DMS 273 treated with DMSO at 0.1 percent for 48 hours (cell line): ENCODE results near the gene LRFN5.
"Not testable (repeated sequence)": the region's sequence is repeated elsewhere in the genome, so short reads cannot be mapped to it uniquely, and the experiment has no call there.

Experiments
- DNase-seq: peaks from one replicate; lab custom pipeline; 2025; lab: John Stamatoyannopoulos, UW

LRFN5 gene

DNA sequence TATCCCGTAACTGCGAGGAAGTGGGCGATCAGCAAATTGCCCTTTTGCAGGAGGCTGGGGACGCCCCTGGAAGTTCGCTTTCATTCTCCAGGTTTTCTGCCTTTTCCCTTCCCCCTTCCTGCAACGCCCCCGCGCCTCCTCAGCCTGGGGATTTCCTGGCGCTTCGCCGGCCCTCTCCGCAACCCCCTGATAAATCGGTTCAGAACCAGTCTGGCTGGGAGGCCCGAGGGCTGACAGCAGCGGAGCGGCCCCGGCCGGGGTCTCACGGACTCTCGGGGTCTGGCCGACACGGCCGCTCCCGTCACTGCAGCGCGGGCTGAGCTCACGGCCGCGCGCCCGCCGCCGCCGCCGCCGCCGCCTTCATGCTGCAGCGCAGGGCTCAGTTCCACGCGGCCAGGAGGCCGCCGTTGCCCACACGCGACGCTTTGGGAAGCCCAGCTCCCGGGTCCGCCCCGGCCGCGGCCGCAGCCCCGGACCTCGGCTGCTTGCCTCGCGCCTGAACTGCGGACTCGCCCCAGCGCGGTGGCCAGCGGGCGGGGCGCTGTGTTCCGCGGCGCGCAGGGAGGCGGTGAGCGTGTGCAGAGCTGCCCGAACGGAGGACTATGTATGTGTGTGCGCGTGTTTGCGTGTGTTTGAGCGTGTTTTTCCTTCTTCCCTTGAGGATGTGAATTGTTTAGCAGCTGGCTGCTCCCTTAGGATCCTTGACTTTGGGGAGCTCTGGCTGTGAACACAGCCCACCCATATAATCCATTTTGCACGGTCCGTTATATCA is at the start of gene LRFN5:
Gene LRFN5, plus strand, starts transcription at position 345 of the 772 bp plus-strand sequence.
- DNase-seq, result peak; percentile 42

DNA sequence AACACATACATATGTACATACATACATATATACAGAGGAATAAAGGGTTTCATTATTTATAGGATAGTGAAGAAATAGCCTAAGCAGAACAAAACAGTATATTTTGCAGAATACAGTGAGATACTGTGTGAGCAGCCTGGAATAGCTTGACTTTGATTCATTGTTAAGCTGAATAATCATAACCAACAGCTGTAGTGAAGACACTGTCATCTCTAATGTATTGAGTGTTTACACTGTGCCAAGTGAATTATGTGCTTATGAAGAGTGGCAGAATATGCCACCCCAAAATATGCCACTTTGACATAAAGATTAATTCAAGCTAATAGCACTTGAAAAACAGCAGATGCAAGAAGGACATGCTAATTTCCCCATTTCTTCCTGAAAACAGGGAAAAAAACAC is 48.2 kb upstream of the LRFN5 start:
- no peak for DNase-seq

DNA sequence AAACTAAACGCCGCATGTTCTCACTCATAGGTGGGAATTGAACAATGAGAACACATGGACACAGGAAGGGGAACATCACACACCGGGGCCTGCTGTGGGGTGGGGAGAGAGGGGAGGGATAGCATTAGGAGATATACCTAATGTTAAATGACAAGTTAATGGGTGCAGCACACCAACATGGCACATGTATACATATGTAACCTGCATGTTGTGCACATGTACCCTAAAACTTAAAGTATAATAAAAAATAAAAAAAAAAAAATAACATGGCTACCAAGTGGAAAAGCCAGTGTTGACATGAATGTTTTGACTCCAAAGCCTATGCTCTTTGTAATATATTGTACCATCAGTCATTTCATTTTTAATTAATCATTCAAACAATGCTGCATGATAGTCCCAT is 39.8 kb upstream of the LRFN5 start:
- not testable (repeated sequence) for DNase-seq

DNA sequence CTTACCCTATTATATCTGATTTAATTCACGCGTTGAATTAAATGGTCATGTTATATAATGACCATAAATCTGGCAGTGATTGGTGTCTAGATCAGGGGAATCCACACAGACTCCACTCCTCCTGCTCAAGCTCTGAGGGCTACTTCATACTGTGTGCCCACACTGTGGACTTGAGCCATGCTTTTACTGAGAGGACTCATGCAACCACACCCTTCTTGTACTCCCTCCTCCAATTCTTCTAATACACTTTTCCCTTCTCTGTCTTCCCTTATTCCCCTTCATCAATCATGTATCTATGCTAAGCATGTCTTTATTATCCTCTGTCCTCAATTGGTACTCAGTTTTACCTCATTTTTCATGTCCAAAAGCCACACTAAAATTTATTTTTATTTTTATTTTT is 37.7 kb upstream of the LRFN5 start:
- no peak for DNase-seq

DNA sequence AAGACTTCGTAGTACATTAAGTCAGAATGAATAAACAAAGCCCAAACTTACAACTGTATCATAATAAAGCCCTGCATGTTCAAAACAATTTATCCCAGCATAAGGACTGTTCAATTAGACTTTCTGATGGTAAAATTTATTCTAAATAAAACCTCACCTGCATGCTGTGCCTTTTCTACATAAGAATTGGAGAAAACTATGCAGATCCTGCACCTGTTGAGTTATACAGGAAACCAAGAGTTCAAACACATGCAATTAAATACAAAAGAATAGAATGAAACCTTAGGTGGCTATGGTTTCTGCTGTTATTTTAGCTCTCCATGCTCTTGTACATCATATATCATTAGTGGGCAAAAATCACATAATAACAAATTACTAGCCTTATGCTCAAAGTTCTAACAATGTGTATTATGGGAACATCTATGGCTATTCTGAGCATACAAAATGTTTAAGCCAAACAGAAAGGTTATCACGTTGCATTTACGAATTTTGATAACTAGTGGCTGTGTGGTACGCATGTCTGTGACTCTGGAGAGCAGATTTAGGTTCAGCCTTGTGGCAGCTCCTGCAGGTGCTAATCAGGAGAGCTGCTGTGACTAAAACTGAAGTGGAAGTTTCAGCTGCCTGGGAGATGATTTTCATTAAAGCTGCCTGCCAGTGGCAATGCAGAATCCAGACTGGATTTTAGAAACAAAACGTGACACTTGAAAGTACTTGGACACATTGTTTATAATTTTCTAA is 36.1 kb upstream of the LRFN5 start:
- no peak for DNase-seq

DNA sequence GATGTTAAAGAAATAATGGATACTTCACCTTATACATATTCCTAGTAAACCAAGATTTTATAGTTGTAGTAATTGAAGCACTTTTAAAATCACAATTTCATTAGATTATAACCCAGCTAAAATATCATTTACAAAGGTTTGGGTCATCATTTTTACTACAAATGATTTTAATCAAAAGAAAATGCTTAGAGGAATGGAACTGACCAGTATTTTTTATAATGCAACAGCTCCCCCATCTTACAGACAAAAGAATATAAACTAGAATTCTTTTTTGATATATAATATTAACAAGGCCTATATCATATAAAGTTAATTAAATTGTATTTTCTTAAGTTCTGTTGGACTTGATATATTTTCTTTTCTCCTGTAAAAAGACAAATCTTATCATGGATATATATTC is 20.4 kb upstream of the LRFN5 start:
- DNase-seq, result no peak

DNA sequence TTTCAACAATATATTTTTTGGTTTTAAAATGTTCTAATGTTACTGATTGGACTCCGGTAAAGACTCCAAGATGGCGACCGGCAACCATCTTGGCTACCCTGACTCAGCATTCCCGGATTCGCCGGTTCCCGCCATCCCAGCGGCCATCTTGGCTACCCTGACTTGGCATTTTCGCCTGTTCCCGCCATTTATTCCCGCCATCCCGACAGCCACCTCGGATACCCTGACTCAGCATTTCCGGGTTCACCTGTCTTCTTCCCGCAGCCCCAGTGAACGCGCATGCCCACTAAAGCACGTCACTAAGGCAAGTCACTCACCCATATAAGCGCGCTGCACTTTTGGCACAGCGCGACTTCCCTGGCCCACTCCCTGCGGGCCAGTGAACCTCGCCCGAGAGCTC is 9.0 kb upstream of the LRFN5 start:
- DNase-seq, result no peak

DNA sequence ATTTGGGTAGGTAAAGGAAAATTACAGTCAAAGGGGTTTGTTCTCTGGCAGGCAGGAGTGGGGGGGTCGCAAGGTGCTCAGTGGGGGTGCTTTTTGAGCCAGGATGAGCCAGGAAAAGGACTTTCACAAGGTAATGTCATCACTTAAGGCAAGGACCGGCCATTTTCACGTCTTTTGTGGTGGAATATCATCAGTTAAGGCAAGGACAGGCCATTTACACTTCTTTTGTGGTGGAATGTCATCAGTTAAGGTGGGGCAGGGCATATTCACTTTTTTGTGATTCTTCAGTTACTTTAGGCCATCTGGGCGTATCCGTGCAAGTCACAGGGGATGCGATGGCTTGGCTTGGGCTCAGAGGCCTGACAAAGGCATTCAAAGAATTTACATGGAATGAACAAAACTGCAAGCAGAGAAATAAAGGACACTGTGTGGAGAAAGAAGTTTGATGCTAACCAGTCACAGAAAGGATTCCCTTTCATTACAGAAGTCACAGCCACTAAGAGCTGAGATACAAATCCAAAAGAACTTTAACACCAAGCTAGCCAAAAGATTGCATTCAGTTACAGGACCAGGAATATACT is 6.8 kb upstream of the LRFN5 start:
- not testable (repeated sequence) for DNase-seq

DNA sequence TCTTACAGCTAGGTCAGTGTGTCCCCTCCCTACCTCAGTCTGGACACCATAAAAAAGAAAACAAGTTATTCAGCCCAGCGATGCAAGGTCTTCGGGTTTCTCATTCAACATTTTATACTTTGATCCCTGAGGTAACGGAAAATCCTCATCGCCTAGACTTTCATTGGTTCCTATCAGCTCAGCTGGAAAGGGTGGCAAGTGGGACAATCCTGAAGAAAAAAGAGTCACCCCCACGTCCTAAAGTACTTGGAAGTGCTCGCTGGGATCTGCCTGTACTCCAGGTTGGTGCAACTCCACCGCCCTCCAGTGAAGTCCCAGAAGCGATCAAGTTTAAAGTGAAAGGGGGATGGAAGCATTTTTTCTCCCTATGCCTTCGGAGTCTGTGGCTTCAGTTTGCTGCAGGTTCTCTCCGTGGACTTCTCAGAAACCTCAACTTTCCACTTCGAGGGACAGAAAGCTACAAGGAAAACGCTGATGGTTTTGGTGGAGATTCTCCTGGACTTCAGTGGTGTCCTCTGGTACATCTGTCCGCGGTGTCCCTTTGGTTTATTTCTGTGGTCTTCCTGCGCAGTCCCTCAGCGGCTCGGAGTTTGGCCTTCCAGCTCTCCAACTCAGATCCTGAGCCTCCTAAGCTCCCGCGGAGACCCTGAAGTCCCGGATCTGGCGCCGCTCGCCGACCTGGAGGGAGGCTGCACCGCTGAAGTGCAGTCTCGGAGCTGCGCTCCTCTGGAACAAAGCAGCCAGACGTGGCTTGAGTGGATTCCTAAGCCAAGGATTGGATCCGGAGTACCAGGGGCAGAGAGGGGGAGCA is 1.8 kb upstream of the LRFN5 start:
- DNase-seq, result peak; percentile 50

DNA sequence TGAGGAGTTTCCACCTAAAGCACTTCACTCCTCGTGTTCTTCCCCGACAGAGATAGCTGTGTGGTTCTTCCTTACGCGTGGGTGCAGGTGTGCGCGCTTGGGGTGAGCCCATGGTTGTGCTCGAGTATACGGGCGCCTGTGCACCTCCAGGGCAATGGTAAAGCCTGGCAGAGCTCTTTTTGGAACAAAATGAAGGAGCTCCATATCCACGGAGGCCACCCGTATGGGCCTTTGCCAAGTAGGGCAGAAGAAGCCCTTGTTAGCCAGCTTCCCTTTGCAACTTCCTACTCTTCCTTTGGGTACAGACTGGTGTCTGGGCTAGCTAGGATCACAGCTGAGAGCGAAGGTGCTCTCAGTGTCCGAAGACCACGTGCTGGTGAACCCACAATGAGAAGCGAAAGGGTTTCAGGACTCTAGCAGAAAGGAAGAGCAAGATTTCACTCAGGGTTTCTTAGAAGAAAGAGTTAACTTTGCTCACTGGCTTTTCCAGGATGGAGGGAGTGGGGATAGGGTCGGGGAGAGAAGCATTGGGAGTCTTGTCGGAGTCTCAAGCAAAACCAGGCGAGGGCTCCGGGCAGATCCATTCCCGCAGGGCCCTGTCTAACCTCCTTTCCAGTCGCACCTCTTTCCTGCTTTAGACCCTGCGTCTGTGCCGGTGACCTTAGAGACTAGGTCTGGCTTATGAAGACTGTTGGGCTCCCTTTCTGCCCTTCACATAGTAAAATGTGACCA is 960 bp upstream of the LRFN5 start:
- DNase-seq, result no peak

DNA sequence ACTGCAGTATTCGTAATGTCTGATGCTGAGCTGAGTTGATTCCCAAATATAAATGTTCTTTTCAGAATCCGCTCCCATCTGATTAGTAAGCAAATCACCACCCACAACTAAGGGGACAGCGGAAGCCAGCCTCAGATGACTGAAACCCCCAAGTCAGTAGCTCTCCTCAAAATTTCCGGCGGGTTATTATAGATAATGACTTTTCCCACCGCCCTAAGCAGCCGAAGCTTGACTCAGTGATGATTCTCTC is 469 bp upstream of the LRFN5 start:
- DNase-seq, result no peak

DNA sequence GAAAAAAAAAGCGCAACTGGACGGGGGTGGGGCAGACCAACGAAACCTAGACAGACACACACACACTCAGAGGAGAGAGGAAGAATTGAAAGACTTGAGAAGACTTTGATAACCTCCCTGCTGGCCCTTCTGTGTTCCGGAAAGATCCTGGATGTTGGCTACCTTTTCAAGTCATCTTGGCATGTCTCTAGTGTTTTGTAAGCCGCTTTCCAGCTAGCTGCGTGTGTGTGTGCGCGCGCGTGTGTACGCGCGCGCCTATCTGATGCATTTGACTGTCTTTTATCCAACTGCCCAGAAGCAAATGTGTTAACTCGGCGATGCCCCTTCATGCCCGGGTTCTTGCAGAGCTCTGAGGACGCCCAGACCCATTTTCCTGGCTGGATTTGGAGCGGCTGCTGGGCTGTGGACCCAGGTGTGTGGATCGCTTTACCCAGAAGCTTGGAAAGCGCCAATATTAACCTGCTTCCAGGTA is 664 bp downstream of the LRFN5 start:
- DNase-seq, result no peak

DNA sequence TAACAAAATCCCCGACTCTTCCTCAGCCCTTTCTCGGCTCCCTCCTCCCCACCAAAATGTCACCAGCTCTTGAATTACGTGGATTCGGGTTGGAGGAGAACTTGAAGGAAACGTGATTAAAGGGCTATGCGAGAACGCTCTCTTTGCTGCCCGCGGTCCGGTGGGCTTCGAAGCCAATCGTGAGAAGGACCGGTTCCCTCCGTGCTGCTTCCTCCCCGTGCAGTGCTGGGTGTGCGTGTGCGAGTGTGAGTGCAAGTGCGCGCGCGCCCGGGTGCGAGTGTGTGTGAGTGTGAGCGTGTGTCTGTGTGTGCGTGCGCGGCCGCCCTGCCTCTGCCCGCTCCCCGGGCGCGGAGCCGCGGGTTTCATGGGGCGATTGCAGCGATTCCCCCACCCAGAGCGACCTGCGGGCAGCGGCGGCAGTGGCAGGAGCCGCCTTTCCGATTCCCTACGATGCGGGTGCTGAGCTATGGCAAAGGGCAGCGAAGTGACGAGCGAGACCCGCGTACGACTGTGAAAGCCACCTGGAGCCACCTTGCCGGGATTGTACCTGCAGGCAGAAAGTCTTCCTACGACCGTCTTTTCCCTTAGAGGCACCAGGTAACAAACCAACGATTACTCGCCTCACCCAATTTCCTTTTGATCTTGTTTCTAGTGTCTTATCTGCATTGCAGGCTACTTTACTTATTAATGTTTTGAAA is 1.4 kb downstream of the LRFN5 start:
- DNase-seq, result no peak

DNA sequence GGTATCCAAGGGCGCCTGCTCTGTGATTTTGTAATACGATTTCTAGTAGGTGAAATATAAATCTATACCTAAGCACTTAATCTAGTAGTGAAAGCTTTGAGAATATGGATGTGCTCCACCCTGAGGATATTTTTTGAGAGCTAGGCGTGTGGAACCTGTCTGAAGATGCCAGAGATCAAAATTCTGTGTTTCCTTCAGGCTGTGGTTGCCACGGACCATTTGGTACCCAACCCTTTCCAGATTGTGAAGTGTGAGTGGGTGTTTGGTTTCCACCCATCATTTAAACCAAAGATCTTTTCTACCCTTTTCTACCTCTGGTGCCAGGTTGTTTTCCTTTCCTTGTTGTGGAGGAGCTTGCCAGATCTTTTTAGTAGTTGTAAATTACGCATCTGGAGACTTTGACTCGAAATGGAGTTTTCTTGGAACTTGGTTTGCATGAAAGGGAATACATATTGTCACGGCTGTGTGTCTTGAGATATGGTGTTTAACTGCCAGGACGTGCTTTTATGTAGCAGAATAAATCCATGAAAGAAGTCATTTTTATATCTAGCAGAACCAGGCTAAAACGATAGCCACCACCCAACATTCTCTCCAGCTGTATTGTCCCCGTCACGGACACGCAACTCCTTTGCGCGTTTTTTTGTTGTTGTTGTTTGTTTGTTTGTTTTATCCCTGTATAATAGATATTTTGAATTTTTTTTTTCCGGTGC is 2.2 kb downstream of the LRFN5 start:
- DNase-seq, result no peak

DNA sequence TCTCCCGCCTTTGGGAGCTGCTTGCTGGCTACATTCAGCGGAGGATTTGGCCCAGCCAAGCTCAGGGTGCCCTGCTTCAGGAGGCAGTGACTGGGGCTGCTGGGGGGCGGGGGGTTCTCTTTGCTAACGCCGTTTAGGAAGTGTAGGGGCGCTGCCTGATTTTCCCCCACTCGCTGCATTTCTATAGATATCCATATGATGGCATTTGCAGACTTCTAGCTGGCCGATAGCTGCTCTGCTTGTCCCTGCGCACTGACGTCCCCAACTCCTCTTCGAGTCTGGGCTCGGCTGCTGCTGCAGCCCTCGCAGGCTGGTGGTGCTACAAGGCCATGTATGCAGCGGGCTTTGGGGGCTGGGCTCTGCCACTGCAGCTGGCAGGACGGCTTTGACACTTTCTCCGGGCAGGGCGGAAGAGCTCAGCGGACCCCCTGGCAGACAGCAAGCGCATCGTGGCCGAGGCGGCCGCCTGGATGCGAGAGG is 3.1 kb downstream of the LRFN5 start:
- peak; percentile 73 for DNase-seq

DNA sequence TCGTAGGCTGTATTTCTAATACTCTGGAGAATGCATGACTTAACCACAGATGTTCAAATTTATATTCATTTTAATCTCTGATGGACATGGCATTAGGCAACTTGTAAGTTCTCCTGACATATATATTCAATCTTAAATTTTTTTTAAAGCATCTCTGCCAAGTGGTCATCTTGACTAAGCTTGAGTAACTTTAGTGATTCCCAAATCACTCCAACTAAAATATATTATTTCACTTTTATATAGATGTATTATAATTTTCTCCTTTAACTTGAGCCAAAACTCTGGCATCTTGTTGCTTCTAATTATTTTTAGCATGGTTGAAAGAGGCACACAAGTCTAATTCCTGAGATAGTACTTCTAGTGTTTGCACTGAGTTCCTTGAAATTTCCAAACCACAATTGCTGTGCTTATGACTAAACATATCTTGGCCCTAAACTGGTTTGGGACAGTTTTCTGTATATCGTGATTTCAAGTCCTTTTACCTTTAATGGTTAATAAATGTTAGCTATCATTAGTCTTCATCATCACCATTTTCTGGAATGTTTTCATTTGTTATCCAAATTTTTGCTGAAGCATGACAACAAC is 8.4 kb downstream of the LRFN5 start:
- DNase-seq, result no peak

DNA sequence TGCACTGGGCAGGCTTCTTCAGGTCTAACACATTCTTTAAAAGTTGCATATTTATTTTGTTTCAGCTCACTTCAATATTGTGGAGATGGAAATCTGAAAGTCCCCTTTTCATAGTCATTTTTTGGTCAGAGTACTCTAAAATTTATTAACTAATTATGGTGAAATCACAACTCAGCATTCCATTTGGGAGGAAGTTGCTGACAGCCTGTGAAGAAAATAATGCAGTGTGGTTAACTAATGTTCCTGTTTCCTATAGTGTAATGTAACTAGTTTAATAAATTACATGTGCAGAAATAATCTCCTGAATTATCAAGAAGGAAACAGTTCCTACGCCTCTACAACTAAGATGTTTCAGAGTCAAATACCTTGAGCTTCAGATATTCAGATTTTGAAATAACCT is 17.1 kb downstream of the LRFN5 start:
- DNase-seq, result no peak

DNA sequence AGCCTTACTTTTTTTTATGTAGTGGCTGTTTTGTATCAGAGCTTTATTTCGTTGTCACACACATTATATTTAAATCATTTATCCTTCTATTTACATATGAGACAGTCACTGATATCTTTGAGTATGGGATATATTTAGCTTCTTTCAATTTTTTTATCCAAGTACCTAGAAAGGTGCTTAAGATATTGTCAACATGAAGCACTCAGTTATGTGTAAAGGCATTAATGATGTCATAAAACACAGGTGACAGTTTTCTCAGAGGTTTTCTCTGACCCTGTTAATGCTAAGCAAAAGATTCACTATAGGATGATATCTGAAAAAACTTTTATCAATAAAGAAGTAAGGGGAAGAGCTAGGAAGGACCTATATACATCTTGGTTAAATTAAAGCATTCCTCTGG is 23.2 kb downstream of the LRFN5 start:
- DNase-seq, result no peak

DNA sequence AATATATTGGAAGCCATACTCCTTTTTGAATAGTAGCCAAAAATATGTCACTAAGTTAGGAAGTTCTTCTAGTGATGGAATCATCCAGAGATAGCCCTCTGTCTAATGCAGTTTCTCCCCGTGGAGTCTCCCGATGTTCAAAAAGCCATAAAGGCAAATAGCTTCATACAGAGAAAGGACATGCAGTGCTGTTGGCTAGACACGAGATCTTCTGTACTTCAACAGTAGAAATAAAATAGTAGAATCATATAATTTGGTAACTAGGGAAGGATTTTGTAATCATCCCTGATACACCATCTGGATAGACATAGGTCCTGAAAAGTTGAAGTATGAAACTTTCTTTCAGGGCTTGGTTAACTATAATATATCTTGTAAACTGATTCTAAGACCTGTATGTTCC is 27.6 kb downstream of the LRFN5 start:
- no peak for DNase-seq
